Measurements from ENCODE around the gene TECPR1.
"Not testable (repeated sequence)": the region's sequence is repeated elsewhere in the genome, so short reads cannot be mapped to it uniquely, and the experiment has no call there.

Gene TECPR1

DNA sequence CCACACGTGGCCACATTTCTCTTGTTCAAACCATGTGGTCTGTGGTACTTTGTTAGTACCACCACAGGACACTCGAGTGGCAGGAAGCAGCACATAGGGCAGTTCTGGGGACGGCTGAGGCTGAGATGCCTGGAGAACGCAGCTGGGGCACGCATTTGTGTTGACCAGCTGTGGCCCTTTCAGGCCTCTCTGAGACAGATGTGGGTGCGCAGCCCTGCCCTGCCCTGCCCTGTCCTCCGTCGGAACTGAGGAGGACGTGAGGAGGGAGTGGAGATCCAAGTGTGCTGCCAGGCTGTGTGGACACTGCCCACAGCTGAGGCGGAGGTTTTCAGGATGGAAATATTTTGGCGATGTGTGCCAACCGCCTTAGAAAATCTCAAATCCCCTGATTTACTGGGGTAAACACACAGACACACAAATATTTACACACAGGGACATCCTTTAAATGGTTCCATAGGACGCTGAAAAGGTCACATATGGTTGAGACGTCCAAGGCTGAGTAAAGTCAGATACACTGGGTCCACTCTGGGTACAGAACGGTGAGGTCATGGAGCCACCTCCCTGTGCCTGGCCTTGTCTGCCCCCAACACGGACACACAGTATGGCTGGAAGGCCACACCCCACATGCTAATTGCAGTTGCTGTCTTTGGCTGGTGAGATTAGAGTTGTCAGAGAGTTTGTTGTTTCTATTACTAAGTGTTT lies 26.0 kb downstream of the TECPR1 start:
- DNase-seq: no peak

DNA sequence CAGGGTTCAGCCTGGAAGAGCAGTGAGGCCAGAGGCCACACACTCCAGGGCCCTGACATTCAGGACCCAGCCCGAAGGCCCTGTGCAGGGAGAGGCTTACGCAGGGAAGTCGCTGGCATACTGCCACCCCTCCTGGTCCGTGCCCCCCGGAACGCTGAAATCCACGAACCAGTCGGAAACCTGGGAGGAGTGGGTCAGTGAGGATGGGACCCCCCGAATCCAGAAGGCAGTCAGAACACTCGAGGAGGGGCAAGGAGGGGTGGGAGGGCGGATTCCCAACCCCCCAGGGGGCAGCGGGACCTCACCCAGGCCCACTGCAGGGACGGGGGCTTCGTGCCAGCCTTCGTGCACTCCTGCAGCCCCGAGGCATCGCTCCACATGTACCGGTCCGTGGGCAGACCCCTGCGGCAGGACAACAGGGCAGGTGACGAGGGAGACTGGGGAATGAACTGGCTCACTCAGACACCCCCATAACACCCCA lies 27.3 kb downstream of the TECPR1 start:
- no peak for DNase-seq

DNA sequence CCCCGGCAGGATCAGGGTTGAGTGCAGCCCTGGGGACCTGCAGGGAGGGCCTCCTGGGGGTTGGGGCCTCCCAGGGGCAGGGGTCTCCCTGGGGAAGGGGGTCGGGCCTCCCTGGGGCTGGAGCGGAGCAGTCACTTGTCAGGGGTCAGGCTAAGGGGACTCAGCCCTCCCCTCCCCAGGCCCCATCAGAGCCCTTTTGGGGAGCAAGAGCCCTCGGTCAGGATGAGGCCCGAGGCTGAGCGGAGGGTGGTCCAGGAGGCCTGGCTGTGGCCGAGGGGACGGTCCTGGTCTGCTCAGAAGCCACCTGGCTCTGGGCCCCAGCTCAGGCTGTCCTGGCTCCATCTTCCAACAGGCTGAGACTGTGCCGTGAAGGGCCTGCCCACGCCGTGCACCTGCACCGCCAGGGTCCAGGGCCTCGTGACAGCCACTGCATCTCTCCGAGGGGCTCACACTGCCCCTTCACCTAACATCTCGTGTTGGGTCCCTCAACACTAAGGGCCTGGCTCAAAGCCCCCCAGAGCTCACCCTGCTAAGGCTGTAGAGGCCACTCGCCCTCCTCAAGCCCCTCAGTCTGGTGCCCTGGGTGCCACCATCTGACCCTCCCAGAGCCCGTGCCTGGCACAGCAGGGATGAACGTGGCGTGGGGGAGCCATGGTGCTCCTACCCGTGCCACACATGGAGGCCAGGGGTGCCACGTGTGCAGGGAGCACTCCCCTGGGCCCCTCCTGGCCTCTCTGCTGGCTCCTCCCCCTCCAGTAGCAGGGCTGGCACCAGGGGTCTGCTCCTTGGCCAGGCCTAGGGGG lies 27.9 kb downstream of the TECPR1 start:
- no peak for DNase-seq

DNA sequence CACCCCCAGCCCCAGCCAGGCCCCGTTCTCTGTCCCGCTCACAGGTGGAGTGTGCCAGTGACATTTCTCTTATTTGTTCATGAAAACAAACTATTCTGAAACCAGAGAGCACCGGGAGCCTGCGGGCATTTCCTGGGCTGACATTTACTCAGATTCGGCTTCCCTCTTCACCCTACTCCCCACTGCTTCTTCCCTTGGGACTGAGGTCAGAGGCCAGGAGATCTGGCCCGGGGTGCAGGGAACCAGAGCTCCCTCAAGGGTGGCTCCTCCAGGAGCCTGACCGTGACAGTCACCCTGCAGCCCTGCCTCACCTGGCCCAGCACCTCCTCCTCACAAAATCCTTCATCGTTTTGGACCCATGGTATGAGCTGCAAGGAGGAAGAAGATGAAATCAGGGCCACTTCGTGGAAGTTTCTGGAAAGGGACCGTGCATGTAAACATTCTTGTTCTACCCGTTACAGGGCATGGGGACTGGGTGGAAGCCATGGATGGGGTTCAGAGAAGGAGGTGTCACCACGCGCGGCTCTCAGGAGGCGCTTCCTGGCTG lies 28.6 kb downstream of the TECPR1 start:
- DNase-seq: no peak

DNA sequence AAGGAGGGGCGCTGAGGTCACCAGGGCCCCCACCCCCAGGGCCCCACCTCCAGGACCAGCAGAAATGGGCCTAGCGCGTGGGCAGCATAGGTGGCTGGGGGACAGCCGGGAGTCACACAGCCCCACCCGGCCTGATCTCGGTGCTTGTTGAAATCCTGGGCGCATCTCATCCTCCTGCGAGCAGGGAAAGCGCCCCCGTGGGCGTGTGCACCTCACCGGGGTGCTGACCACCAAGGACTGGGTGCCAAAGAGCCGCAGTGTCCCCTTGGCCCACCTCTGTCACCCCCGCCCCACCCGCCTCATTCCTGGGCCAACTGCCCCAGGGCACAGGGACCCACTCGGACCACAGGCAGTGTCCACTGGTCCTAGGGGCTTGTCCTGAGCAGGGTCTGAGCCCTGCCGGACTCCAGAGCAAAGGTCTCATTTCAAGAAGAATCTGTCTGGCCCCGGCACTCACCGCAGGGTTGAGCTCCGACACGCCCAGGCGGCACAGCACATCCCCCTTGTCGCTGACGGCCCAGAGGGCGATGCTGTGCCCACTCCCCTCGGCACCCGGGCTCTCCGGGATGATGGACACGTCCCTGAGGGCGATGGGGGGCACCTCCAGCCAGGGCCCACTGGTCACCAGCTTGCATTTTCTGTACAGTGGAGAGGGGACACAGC lies 29.4 kb downstream of the TECPR1 start:
- DNase-seq: no peak

DNA sequence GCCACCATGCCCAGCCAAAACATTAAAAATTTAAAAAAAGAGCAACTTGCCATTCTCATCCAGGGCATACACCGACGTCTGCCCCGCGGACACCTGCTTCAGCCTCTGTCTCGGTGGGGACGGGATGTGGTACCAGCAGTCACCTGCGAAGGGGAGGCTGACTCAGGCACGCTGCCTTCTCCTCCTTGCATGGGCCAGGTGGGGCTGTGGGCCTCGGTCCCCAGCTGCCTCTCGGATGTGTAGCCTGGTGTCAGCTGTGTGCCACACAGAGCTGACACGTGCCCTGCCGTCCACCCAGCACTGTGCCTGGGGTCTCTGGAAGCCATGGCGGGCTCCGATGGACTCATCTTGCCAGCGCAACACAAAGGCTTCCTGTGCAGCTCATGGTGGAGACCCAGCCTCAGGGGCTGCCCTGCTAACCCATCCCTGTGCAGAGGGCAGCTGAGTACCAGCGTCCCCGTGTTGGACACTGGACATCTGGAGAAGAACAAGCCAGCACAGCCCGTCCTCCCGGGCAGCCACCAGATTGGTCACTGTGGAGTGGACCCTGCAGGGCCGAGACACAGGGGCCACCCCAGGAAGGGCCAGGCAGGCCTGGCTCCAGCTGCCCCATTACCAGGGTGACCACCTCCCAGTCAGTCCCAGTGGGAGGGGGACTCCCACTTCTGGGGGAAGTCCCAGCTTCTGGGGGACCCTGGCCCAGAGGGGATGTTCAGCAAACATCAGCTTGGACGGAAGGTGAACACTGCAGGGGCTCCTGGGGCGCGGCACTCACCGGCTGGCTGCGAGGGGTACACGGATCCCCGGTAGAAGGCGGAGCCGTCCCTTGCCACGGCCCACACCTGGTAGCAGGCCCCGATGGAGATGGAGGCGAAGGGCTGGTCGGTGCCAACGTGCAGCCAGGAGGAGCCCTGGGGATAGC lies 30.2 kb downstream of the TECPR1 start:
- DNase-seq: no peak

DNA sequence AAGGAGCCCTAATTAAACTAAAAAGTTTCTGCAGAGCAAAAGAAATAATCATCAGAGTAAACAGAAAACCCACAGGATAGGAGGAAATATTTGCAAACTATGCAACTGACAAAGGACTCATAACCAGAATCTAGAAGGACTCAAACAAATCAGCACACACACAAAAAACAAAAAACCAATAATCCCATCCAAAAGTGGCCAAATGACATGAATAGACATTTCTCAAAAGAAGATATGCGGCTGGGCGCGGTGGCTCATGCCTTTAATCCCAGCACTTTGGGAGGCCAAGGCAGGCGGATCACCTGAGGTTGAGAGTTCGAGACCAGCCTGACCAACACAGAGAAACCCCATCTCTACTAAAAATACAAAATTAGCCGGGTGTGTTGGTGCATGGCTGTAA lies 32.6 kb downstream of the TECPR1 start:
- DNase-seq: not testable (repeated sequence)

DNA sequence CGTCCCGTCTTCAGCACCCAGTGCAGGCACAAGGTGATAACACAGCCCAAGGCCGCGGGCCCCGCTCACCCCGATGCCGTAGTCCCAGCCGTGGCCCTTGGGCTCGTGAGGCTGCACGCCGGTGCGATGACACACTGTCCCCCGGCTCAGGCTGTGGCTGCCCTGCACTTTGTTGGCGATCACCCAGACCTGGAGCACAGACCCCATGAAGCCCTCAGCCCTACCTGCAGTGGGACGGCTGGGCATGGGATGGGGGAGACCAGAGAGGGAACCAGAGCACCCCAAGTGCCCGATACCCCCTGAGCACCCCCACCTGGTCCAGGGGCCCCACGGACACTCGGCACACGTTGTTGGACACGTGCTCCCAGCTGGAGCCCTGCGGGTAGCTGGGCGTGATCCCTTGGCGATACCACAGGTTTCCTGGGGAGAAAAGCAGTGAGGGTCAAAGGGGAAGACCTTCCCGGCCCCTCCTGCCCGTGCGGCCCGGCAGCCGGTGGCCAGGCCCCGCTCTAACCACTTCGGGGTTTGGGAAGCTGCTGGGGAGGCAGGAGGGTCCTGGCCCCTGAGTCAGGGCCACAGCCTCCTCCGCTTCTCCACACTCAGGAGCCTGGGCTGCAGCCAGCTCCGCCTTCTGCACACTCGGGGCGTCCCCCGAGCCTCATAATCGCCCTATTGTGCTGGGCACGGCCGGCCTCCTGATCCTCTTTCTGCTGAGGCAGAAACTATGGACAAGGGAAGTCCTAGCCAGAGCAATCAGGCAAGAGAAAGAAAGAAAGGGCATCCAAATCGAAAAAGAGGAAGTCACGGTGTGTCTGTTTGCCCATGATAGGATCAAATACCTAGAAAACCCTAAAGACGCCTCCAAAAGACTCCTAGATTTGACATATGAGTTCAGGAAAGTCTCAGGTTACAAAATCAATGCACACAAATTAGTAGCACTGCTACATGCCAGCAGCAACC lies 34.1 kb downstream of the TECPR1 start:
- DNase-seq: no peak

DNA sequence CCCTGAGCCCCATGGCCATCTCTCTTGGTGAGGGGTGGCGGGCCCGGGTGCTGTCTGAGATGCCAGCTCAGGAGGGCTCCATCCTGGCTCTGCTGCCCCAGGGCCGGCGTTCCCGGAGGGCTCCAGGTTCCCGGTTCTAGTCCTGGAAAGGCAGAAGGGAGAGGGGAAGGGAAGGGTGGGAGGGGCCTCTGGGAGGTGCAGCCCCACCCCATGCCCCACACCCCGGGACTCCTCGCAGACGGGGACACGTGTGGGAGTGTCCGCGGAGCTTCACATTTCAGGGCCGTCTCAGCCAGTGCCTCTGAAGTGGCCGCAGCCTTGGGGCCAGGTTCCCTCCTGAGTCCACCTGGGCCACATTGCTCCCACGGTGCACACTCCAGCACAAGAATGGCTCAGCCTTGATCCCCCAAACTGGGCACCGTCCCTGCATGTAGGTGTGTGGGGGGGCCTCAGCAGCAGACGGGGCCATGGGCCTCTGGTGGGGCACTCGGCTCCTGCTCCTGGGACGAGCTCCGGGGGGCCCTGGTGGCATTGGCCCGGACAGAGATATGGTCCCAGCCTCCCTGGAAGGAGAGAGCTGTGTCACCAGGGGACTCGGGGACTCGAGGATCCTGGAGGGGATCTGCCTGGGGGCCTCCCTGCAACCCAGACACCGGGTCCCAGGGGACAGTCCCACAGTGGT lies 35.0 kb downstream of the TECPR1 start:
- DNase-seq: no peak

DNA sequence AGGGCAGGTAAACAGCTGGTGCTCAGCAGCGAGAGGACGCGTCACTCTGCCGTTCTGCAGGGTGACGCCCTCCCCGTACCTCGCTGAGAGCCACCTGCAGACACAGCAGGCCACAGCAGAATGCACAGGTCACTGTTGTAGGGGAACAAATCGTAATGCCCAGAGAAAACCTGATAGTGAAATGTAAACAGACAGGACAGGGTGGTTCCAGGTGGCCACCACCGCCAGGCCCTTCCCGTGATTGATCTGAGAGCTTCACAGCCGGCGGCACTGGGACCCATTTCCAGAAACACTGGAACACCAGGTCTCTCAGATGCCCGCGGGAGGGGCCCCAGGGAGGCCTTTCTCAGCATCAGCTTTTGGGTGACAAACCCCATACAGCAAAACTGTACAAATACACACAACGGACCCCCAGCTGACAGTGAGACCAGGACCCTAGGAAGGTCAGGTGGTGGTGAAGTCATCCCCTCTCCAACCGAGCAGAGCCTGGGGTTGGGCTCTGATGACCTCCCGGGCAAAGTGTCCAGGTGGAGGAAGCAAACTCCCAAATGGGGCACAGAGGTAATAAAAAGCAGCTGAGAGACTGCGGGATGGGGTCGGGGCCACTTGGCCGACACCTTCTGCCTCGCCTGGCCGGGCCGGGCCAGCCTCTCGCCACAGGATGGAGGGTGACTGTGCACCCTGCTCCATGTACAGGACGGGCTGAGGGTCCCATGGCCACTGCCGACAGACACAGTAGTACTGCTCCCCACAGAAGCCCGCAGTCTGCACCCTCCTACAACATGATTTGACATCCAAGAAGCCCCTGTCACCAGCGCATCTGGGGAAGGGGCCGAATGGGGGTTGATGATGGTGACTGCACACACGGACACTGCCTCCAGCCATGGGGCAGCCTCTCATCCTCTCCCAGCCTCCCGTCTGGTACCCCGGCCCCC lies 36.2 kb downstream of the TECPR1 start:
- DNase-seq: no peak

DNA sequence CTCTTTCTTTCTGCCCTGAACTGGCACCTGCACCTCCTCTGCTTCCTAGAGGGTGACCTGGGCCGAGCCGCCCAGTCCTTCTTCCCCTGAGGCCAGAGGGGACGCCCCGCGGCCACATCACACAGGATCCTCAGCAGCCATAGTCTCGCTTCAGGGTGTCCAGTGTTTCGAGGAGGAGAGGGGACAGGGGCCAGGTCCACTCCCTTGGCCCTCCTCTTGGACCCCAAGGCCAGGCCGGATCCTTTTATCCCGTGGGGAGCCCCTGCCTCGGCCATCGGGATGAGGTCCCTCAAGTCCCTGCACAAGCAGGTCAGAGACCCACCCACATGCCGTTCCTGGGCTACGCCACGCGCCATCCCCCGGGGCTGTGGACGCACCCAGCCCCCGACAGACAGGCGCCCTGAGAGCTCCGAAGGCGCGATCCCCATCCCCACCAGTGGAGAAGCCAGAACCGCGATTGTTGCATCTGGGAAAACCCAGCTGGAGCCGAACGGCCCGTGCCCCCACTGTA lies 37.2 kb downstream of the TECPR1 start:
- no peak for DNase-seq

DNA sequence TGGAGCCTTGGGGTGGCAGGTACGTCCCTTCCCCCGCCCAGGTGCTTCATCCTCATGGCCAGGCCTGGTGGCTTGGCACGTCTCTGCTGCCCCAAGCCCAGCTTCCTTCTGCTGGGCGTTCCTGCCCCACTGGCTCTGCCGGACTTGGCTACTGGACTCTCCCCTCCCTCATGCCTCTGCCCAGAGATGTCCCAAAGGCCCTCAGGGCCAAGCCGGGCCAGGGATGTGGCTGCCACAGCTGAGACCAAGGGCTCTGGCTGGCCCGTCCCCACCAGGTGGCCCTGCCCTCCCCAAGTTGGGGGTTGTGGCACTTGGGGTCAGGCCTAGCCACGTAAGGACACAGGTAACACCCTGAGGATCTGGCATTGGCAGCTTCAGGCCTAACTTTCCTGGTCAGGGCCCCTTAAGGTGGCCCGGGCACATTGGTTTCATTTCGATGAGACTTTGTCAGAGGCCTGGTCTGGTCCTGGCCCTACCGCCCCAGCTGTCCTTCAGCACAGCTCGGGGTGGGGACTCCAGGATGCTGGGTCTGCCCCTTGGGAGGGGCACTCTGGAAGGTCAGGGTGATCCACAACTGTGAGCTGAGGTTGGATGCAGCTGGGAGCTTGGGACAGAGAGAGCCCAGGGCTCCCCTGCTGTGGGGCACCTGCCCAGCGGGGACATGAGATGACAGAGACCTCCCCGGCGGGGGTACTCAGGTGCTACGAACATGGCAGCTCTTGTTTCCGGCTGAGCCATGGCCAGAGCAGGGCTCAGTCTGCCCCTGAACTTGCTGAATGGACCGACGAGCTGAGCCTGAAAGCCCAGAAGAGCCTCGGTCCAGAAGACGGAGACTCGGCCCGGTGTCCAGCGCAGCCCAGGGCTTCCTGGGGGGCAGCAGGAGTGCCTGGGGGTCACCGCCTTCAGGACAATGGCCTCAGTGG lies 37.9 kb downstream of the TECPR1 start:
- DNase-seq: no peak

DNA sequence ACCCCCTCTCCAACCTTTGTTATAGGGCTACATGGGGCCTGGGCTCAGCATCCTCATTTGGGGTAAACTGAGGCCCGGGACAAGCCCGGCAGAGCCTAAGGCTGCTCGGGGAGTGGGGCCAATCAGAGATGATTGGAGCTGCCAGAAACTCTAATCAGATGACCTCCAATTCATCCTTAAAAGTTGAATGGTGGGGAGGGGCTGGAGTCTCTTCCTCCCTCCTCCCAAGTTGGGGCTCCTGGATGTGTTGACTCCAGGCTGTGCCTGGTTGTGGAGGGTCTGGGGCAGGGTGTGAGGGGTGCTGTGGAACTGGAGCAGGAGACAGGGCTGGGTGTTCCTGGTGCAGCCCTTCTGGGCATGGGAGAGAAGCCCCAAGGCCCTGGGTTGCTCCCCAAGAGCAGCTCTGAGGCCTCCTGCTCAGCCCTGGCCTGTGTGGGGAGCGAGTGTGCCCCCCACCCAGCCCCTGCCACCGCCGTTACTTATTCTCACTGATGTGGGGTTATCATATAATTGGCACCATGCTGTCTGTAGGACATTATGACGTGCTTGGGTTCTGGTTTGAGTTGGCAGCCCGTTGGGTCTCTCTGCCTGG lies 38.6 kb downstream of the TECPR1 start:
- no peak for DNase-seq

DNA sequence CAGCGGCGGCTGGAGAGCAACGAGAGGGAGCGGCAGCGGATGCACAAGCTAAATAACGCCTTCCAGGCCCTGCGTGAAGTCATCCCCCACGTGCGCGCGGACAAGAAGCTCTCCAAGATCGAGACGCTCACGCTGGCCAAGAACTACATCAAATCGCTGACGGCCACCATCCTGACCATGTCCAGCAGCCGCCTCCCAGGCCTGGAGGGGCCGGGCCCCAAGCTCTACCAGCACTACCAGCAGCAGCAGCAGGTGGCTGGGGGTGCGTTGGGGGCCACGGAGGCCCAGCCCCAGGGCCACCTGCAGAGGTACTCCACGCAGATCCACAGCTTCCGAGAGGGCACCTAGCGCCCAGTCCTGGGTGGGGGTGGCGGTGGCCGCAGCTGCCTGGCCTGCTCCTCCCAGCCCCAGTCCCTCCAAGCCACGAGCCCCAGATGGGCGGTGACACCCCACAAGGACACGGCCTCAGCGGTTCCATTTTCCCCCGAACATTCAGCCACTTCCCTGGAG lies 39.4 kb downstream of the TECPR1 start:
- no peak for DNase-seq

DNA sequence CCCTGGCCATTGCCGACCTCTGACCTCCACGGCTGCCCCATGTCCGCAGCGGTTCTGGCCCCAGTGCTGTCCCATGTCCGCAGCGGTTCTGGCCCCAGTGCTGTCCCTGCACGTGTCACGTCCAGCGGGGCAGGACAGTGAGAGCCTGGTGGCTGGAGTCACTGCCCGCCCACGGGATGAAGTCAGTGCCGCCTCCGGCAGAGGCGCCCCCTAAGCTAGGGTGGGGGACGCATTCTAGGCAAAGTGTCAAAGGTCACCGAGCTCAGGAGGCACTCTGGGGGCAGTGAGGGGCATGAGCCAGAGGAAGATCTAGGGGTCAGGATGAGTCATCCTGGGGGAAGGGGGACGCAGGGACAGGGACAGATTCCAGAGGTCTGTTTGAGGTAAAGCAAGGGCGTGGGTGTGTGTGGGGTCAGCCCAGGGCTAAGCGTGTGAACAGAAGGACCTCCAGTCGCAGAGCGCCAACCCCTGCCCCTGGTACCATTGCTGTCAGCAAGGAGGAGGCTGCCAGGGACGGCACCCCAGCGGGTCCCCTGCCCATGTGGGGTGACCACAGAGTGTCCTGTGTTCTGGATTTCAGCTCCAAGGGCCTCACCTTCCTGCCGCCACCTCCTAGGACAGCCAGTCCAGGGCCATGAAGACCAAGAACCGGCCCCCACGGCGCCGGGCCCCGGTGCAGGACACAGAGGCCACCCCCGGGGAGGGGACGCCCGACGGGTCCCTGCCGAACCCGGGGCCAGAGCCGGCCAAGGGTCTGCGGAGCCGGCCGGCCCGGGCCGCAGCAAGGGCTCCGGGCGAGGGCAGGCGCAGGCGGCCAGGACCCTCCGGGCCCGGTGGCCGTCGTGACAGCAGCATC lies 40.1 kb downstream of the TECPR1 start:
- DNase-seq: no peak

DNA sequence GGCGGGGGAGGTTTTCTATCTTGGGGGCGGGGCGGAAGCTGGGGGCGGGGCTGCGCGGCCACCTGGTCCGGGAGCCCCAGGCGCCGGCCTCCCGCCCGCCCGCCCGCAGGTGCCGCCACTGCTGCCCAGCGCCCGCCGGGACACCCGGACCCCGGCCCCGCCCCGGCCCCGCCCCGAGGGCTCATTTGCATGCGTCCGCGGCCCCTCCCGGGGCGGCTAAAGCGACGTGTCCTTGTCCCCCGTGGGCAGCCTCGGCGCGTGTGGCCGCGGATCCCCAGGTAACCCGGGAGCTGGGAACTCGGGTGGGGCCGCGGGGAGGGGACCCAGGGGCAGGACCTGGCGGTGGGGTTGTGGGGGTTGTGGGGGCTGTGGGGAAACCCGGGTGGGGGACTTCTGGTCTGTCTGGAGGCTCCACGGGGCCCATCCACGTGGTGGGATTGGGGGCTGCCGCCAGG lies 40.8 kb downstream of the TECPR1 start, which contains the start of gene BHLHA15:
TSS of gene BHLHA15 (plus strand) at position 219 of the 455 bp plus-strand sequence. CDS start 871 bp downstream, outside the sequence.
- DNase-seq: peak; percentile 20

All from activated gamma-delta T cell (primary cell).